ENCODE data around the gene GCLC.
A peak's percentile ranks its signal among the peaks of the same experiment; 100 is the strongest.

GCLC gene

DNA sequence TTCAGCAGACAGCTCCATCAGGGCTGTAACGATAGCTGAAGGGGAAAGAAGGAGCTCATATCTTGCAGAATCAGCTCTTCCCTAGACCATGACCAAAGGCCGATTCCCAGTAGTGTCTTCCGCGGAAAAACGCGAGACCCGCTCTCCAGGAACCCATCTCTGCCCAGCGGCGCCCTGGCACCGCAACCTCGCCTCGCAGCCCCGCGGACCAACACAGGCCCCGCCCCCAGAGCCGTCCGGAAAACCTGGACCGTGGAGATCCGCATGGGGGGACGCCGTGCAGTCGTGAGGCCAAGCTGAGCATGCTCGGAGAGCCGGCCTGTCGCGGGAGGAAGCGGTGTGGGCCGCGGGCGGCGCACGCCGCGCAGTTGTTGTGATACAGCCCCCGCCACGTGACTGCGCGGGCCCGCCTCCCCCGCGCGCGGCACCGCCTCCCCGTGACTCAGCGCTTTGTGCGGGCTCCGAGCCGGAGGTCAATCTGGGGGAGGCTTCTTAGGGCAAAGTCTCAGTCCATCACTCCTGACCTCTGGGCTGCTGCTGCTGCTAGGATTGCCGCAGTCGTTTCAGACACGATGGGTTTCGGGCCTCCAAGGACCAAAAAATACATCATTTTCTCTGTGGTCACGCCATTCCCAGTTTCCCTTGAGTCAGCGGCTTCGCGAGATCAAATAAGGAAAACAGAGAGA, 3.1 kb upstream of the GCLC start:
- Histone ChIP-seq H3K4me3 (peak overlapping the region; percentile 93), H3K9ac (ENCODE audit: insufficient read length) (peak overlapping the region; percentile 82), H3K9me3 (ENCODE audit: low read depth, low read length) (no peaks in the 10 kb centered on the region), H3K36me3 (ENCODE audit: insufficient read depth, low read length) (no peaks in the 10 kb centered on the region), H3K27ac (peak overlapping the region; percentile 92)
- no peak for DNase-seq (ENCODE audit: low read depth, low spot score)
- no peak for TF ChIP-seq EZH2 (IDR thresholded peaks at IDR 0.05)
- TF ChIP-seq POLR2AphosphoS5 (IDR thresholded peaks at IDR 0.05; ENCODE audit: borderline replicate concordance, low read depth, low read length): peak; percentile 89
- TF ChIP-seq FOXP2 (optimal IDR thresholded peaks at IDR 0.05; ENCODE audit: control extremely low read depth, extremely low read length, insufficient read depth): peak; percentile 89

DNA sequence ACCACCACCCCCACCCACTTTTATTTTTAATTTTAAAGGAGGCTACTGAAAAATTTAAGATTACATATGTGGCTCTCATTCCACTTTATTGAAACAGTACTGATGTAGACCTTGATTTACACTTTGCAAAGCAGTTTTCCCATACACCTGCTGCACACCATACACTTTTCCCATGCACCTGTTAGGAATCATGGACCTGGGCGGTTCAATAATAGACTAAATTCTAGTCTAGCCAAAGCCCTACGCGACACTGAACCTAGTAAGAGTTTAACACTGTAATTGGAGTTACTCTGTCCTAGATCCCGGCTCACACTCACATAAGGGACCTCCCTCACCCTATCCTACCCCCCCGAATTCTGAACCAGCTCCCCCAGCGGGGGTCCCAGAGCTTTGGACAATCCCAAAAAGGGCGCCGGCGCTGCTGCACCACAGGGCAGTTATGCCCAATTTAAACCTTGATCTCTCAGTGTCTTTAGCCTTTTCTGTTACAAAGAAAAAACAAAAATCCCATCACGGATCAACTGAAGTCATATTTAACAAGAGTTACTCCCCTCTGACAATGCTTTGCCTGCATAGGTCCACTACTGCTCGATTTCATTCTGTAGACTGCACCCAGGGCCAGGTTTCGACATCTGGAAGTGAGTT, 2.4 kb upstream of the GCLC start:
- DNase-seq (ENCODE audit: low read depth, low spot score): no peak
- peak overlapping the region; percentile 93 for H3K4me3 ChIP-seq
- H3K36me3 ChIP-seq (ENCODE audit: insufficient read depth, low read length): no peaks in the 10 kb centered on the region
- no peaks in the 10 kb centered on the region for H3K9me3 ChIP-seq (ENCODE audit: low read depth, low read length)
- TF ChIP-seq POLR2AphosphoS5 (IDR thresholded peaks at IDR 0.05; ENCODE audit: borderline replicate concordance, low read depth, low read length) (no peak), FOXP2 (optimal IDR thresholded peaks at IDR 0.05; ENCODE audit: control extremely low read depth, extremely low read length, insufficient read depth) (no peak), EZH2 (IDR thresholded peaks at IDR 0.05) (no peak)
- H3K9ac ChIP-seq (ENCODE audit: insufficient read length): peak overlapping the region; percentile 76
- H3K27ac ChIP-seq: 0 out of 2 replicates have a peak overlapping the region, but pooled peaks have one; percentile 10

- H3K27ac ChIP-seq: no peak overlapping the region
- TF ChIP-seq EZH2 (IDR thresholded peaks at IDR 0.05) (no peak), FOXP2 (optimal IDR thresholded peaks at IDR 0.05; ENCODE audit: control extremely low read depth, extremely low read length, insufficient read depth) (no peak), POLR2AphosphoS5 (IDR thresholded peaks at IDR 0.05; ENCODE audit: borderline replicate concordance, low read depth, low read length) (no peak)
Observed at GRCh38 chr6:53546281-53546680, 1.4 kb upstream of the GCLC start.

GRCh38 chr6:53544217-53544469, 758 bp downstream of the GCLC start:
- Histone ChIP-seq H3K9me3 (ENCODE audit: low read depth, low read length) (no peaks in the 10 kb centered on the region), H3K36me3 (ENCODE audit: insufficient read depth, low read length) (peaks cover 4% of the 10 kb centered on the region; the same call in 1 of the 2 replicates), H3K9ac (ENCODE audit: insufficient read length) (peak overlapping the region; percentile 78), H3K27ac (no peak overlapping the region), H3K4me3 (peak overlapping the region; percentile 93)
- no peak for DNase-seq (ENCODE audit: low read depth, low spot score)
- TF ChIP-seq EZH2 (IDR thresholded peaks at IDR 0.05) (no peak), POLR2AphosphoS5 (IDR thresholded peaks at IDR 0.05; ENCODE audit: borderline replicate concordance, low read depth, low read length) (no peak), FOXP2 (optimal IDR thresholded peaks at IDR 0.05; ENCODE audit: control extremely low read depth, extremely low read length, insufficient read depth) (no peak)

More at GRCh38 chr6:53546281-53546680, 1.4 kb upstream of the GCLC start:
- H3K4me3 ChIP-seq: no peak overlapping the region
- no peaks in the 10 kb centered on the region for H3K9me3 ChIP-seq (ENCODE audit: low read depth, low read length)
- H3K36me3 ChIP-seq (ENCODE audit: insufficient read depth, low read length): no peaks in the 10 kb centered on the region
- H3K9ac ChIP-seq (ENCODE audit: insufficient read length): no peak overlapping the region
- no peak for DNase-seq (ENCODE audit: low read depth, low spot score)

GRCh38 chr6:53543359-53544216, 1.3 kb downstream of the GCLC start:
- peak overlapping the region; percentile 93 for H3K4me3 ChIP-seq
- peaks cover 4% of the 10 kb centered on the region; the same call in 1 of the 2 replicates for H3K36me3 ChIP-seq (ENCODE audit: insufficient read depth, low read length)
- H3K9me3 ChIP-seq (ENCODE audit: low read depth, low read length): no peaks in the 10 kb centered on the region
- no peak for DNase-seq (ENCODE audit: low read depth, low spot score)
- peak overlapping the region; percentile 78 for H3K9ac ChIP-seq (ENCODE audit: insufficient read length)
- TF ChIP-seq FOXP2 (optimal IDR thresholded peaks at IDR 0.05; ENCODE audit: control extremely low read depth, extremely low read length, insufficient read depth) (no peak), POLR2AphosphoS5 (IDR thresholded peaks at IDR 0.05; ENCODE audit: borderline replicate concordance, low read depth, low read length) (no peak), EZH2 (IDR thresholded peaks at IDR 0.05) (no peak)
- no peak overlapping the region for H3K27ac ChIP-seq

GRCh38 chr6:53541900-53542299, 3.0 kb downstream of the GCLC start:
- Histone ChIP-seq H3K27ac (no peak overlapping the region), H3K36me3 (ENCODE audit: insufficient read depth, low read length) (peaks cover 4% of the 10 kb centered on the region; the same call in 1 of the 2 replicates), H3K4me3 (no peak overlapping the region), H3K9me3 (ENCODE audit: low read depth, low read length) (no peaks in the 10 kb centered on the region), H3K9ac (ENCODE audit: insufficient read length) (no peak overlapping the region)
- TF ChIP-seq FOXP2 (optimal IDR thresholded peaks at IDR 0.05; ENCODE audit: control extremely low read depth, extremely low read length, insufficient read depth) (no peak), EZH2 (IDR thresholded peaks at IDR 0.05) (no peak), POLR2AphosphoS5 (IDR thresholded peaks at IDR 0.05; ENCODE audit: borderline replicate concordance, low read depth, low read length) (no peak)
- DNase-seq (ENCODE audit: low read depth, low spot score): no peak

DNA sequence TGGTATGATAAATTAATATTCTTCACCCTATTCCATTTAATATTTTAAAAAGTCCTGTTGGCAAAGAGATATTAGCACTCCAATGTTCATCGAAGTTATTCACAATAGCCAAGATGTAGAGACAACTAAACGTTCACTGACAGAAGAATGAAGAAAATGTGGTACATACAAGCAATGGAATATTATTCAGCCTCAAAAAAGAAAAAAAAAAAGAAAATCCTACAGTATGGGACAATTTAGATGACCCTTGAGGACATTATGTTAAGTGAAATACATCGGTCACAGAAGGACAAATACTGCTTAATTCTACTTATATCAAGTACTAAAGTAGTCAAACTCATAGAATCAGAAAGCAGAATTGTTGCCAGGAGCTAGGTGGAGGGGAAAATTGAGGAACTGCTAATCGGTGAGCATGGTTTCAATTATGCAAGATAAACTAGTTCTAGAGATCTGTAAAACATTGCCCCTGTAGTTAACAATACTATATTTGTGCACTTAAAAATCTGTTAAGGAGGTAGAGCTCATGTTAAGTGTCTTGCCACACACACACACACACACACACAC, 4.7 kb downstream of the GCLC start:
- H3K36me3 ChIP-seq (ENCODE audit: insufficient read depth, low read length): peaks cover 4% of the 10 kb centered on the region; the same call in 1 of the 2 replicates
- TF ChIP-seq EZH2 (IDR thresholded peaks at IDR 0.05) (no peak), FOXP2 (optimal IDR thresholded peaks at IDR 0.05; ENCODE audit: control extremely low read depth, extremely low read length, insufficient read depth) (no peak), POLR2AphosphoS5 (IDR thresholded peaks at IDR 0.05; ENCODE audit: borderline replicate concordance, low read depth, low read length) (no peak)
- no peaks in the 10 kb centered on the region for H3K9me3 ChIP-seq (ENCODE audit: low read depth, low read length)
- DNase-seq (ENCODE audit: low read depth, low spot score): no peak
- H3K9ac ChIP-seq (ENCODE audit: insufficient read length): no peak overlapping the region
- H3K27ac ChIP-seq: no peak overlapping the region
- H3K4me3 ChIP-seq: no peak overlapping the region

DNA sequence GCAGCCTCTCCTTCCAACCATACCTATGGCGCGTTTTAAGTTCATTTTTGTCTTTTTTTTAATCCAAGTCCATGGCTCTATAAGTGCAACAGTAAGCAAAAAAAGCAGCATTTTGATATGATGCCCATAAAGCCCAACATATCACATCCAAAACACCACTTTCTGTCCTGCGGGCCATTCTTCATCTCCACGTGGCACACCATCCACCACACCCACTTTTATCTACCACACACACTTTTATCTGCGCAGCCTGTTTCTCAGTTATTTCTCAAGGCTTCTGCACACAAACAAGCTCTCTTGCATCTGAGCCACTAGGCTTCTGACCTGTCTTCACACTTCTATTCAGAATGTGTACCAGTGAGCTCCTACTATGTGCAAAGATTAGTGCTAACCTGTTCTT, 5.3 kb downstream of the GCLC start:
- TF ChIP-seq FOXP2 (optimal IDR thresholded peaks at IDR 0.05; ENCODE audit: control extremely low read depth, extremely low read length, insufficient read depth) (no peak), EZH2 (IDR thresholded peaks at IDR 0.05) (no peak)
- DNase-seq (ENCODE audit: low read depth, low spot score): no peak
- Histone ChIP-seq H3K36me3 (ENCODE audit: insufficient read depth, low read length) (peaks cover 4% of the 10 kb centered on the region; the same call in 1 of the 2 replicates), H3K27ac (no peak overlapping the region), H3K9me3 (ENCODE audit: low read depth, low read length) (no peaks in the 10 kb centered on the region), H3K4me3 (no peak overlapping the region), H3K9ac (ENCODE audit: insufficient read length) (no peak overlapping the region)

All from SK-N-MC (cell line).